Breast epithelium (tissue), 3 donors: ENCODE data around the gene PHACTR1.

Experiments used
- POLR2A ChIP-seq: fragments of 450-650 bp; IDR thresholded peaks from one replicate; pipeline ENCODE4 v1.6.1; 2016; ENCODE audit warnings: antibody characterized with exemption, mild to moderate bottlenecking, moderate library complexity
- POLR2AphosphoS5 ChIP-seq, 3 donors: sonication (generic); formaldehyde crosslinking; IDR thresholded peaks; one replicate each; pipeline ENCODE4 v1.6.1; 2017; ENCODE audit warnings: antibody characterized with exemption in 3 of 3
- TF ChIP-seq, protein P1 (sequence below), 3 donors: fragments of 450-650 bp; IDR thresholded peaks; one replicate each; pipeline ENCODE4 v1.5.1; 2016 to 2017; ENCODE audit warnings: antibody characterized with exemption in 3 of 3, mild to moderate bottlenecking in 3 of 3, moderate library complexity in 3 of 3

DNA sequence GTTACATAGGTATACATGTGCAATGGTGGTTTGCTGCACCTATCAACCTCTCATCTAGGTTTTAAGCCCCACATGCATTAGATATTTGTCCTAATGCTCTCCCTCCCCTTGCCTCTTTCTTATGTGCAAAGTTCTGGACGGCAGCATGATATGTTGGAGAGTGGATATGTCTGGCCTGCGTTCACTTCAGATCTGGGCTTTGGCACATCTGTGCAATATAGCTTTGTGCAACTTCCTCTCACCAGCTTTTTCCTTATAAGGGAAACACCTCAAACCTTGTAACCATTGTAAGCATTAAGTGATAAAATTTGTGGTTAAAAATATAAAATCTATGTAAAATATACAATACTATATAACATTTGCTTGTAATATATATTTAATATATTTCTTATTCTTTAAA lies 288.0 kb downstream of the PHACTR1 start:
- TF ChIP-seq, protein P1, sequence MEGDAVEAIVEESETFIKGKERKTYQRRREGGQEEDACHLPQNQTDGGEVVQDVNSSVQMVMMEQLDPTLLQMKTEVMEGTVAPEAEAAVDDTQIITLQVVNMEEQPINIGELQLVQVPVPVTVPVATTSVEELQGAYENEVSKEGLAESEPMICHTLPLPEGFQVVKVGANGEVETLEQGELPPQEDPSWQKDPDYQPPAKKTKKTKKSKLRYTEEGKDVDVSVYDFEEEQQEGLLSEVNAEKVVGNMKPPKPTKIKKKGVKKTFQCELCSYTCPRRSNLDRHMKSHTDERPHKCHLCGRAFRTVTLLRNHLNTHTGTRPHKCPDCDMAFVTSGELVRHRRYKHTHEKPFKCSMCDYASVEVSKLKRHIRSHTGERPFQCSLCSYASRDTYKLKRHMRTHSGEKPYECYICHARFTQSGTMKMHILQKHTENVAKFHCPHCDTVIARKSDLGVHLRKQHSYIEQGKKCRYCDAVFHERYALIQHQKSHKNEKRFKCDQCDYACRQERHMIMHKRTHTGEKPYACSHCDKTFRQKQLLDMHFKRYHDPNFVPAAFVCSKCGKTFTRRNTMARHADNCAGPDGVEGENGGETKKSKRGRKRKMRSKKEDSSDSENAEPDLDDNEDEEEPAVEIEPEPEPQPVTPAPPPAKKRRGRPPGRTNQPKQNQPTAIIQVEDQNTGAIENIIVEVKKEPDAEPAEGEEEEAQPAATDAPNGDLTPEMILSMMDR (IDR thresholded peaks at IDR 0.05): no peak
- TF ChIP-seq POLR2AphosphoS5 (IDR thresholded peaks at IDR 0.05) (no peak), POLR2A (no peak)
